ENCODE results near the gene MRPL12.

Gene MRPL12

GRCh38 chr17:81696218-81696941 is 6.8 kb upstream of the MRPL12 start:
- DNase-seq = no peak
- intact Hi-C loops (cut with DNase I) = no loop called here

GRCh38 chr17:81697261-81698044 is 5.7 kb upstream of the MRPL12 start:
- intact Hi-C loops (cut with DNase I) = no loop called here

GRCh38 chr17:81700353-81701287 is 2.5 kb upstream of the MRPL12 start:
- no peak for DNase-seq
- intact Hi-C loops (cut with DNase I) = loop anchor here (5.0 kb wide), 1 partner anchor 33 kb away; the partner anchor contains the start of genes CCDC137 and OXLD1

More at GRCh38 chr17:81697261-81698044, 5.7 kb upstream of the MRPL12 start:
- no peak for DNase-seq

GRCh38 chr17:81701288-81702071 is 1.7 kb upstream of the MRPL12 start:
- no peak for DNase-seq
- intact Hi-C loops (cut with DNase I) = loop anchor here (5.0 kb wide), 1 partner anchor 34 kb away; the partner anchor contains the start of genes CCDC137 and OXLD1

- intact Hi-C loops (cut with DNase I) = loop anchor here (5.0 kb wide), 1 partner anchor 37 kb away; the partner anchor contains the start of genes CCDC137 and OXLD1
- no peak for DNase-seq
These were observed 834 bp downstream of the MRPL12 start for GRCh38 chr17:81703747-81704654.

GRCh38 chr17:81705518-81706231 is 2.5 kb downstream of the MRPL12 start:
- intact Hi-C loops (cut with DNase I) = no loop called here

GRCh38 chr17:81706232-81706611 is 3.1 kb downstream of the MRPL12 start:
- intact Hi-C loops (cut with DNase I) = no loop called here
- no peak for DNase-seq

More at GRCh38 chr17:81705518-81706231, 2.5 kb downstream of the MRPL12 start:
- no peak for DNase-seq

GRCh38 chr17:81706757-81707624 is 3.8 kb downstream of the MRPL12 start:
- DNase-seq = no peak
- intact Hi-C loops (cut with DNase I) = no loop called here

GRCh38 chr17:81707725-81708646 is 4.8 kb downstream of the MRPL12 start:
- intact Hi-C loops (cut with DNase I) = no loop called here
- DNase-seq = no peak

- DNase-seq = no peak
- intact Hi-C loops (cut with DNase I) = no loop called here
These were observed 5.6 kb downstream of the MRPL12 start for GRCh38 chr17:81708739-81709185.

GRCh38 chr17:81710514-81711308 is 7.5 kb downstream of the MRPL12 start:
- intact Hi-C loops (cut with DNase I) = no loop called here
- peak in 1 of 42 donors; percentile 4 for DNase-seq

- peak; percentile 37 to 88 (median 78) for DNase-seq
- intact Hi-C loops (cut with DNase I) = no loop called here
These were observed 8.8 kb downstream of the MRPL12 start, which contains the start of gene SLC25A10 for GRCh38 chr17:81711814-81712467. Gene SLC25A10 (plus strand): TSS chr17:81712284. CDS start chr17:81712427, 143 bp downstream.

- intact Hi-C loops (cut with DNase I) = no loop called here
- DNase-seq = peak in 8 of 42 donors; percentile 7 to 45 (median 32)
These were observed 9.4 kb downstream of the MRPL12 start for GRCh38 chr17:81712468-81713003.
